Astrocyte (in vitro differentiated cells and primary cell): ENCODE measurements around the gene CAVIN1.

Experiments used
- EZH2 ChIP-seq: IDR thresholded peaks from 2 replicates; pipeline ENCODE4 v1.6.1; 2012; ENCODE audit warnings: mild to moderate bottlenecking, low read length, inconsistent platforms; ENCODE audit not compliant: insufficient read depth
- TF ChIP-seq, protein P1 (sequence below): IDR thresholded peaks from 2 replicates; pipeline ENCODE4 v1.5.1; 2011; ENCODE audit warnings: low read depth, mild to moderate bottlenecking, inconsistent platforms, low read length, moderate library complexity; ENCODE audit not compliant: insufficient read depth

DNA sequence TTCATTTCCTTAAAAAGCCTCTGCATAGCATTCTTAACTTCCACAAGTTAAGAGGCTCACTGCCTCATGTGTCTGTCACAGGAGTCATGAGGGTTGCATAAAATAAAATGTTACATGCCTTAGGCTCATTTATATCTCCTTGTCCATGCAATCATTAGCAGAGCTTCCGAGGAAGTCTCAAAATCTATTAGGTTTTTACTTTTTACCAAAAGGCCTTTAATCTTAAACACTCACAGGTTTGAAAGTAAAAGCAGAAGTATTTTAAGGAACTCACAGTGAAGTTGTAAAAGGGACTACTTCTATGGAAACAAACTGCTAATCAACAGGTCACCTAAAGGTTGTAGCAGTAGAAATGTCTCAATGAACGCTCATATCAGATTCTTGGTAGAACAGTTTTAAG is 30.4 kb upstream of the CAVIN1 start:
- TF ChIP-seq, protein P1, sequence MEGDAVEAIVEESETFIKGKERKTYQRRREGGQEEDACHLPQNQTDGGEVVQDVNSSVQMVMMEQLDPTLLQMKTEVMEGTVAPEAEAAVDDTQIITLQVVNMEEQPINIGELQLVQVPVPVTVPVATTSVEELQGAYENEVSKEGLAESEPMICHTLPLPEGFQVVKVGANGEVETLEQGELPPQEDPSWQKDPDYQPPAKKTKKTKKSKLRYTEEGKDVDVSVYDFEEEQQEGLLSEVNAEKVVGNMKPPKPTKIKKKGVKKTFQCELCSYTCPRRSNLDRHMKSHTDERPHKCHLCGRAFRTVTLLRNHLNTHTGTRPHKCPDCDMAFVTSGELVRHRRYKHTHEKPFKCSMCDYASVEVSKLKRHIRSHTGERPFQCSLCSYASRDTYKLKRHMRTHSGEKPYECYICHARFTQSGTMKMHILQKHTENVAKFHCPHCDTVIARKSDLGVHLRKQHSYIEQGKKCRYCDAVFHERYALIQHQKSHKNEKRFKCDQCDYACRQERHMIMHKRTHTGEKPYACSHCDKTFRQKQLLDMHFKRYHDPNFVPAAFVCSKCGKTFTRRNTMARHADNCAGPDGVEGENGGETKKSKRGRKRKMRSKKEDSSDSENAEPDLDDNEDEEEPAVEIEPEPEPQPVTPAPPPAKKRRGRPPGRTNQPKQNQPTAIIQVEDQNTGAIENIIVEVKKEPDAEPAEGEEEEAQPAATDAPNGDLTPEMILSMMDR, result no peak
- TF ChIP-seq EZH2, result no peak
